Common myeloid progenitor, CD34-positive (primary cell): ENCODE results near the gene CANX.

Source experiments
- CTCF ChIA-PET: fragments of 350-600 bp; sonication (Branson Sonifier 250); formaldehyde crosslinking; loops from one replicate; lab custom pipeline; 2021; ENCODE audit warnings: antibody characterized with exemption; lab: Charles Lee
- POLR2A ChIA-PET: fragments of 350-600 bp; sonication (Branson Sonifier 250); formaldehyde crosslinking; loops from one replicate; lab custom pipeline; 2021; ENCODE audit warnings: antibody characterized with exemption; lab: Charles Lee
- DNase-seq, 3 donors: peaks; one replicate each; pipeline versions ENCODE4 v3.0.0 to v3.0.0-alpha.2; 2013
- H3K27ac ChIP-seq, 2 experiments: 1 replicate in 1 of 2; 2 replicates in 1 of 2; pipeline ENCODE4 v1.7.0; 2013; ENCODE audit warnings: inconsistent platforms in 2 of 2, low read length in 2 of 2, mild to moderate bottlenecking in 2 of 2, low read depth in 1 of 2, moderate library complexity in 1 of 2; ENCODE audit not compliant: severe bottlenecking in 2 of 2, insufficient read depth in 1 of 2, poor library complexity in 1 of 2
- H3K27me3 ChIP-seq, 5 experiments: replicated peaks in 2 of 5; 1 replicate in 3 of 5; 2 replicates in 2 of 5; pipeline versions ENCODE4 v1.6.1 to v1.7.0; 2013; ENCODE audit warnings: low read length in 4 of 5, mild to moderate bottlenecking in 2 of 5, moderate library complexity in 2 of 5, inconsistent platforms in 1 of 5; ENCODE audit not compliant: insufficient read depth in 5 of 5, control insufficient read depth in 4 of 5
- H3K36me3 ChIP-seq, 4 experiments: 1 replicate in 2 of 4; 2 replicates in 2 of 4; pipeline versions ENCODE4 v1.6.1 to v1.7.0; 2013; ENCODE audit warnings: low read length in 3 of 4, control low read depth in 1 of 4, mild to moderate bottlenecking in 1 of 4; ENCODE audit not compliant: control insufficient read depth in 4 of 4, insufficient read depth in 4 of 4
- H3K4me1 ChIP-seq, 4 experiments: 1 replicate in 3 of 4; 2 replicates in 1 of 4; pipeline versions ENCODE4 v1.6.1 to v1.7.1; 2013; ENCODE audit warnings: low read length in 3 of 4, mild to moderate bottlenecking in 3 of 4, control low read depth in 1 of 4, inconsistent platforms in 1 of 4, moderate library complexity in 1 of 4; ENCODE audit not compliant: control insufficient read depth in 4 of 4, insufficient read depth in 4 of 4; ENCODE audit errors: control extremely low read depth in 1 of 4
- H3K4me3 ChIP-seq, 7 experiments: 1 replicate in 4 of 7; 2 replicates in 3 of 7; pipeline versions ENCODE4 v1.5.1 to v1.7.0; 2013; ENCODE audit warnings: mild to moderate bottlenecking in 7 of 7, low read length in 6 of 7, moderate library complexity in 6 of 7, inconsistent platforms in 2 of 7, low read depth in 2 of 7, control low read depth in 1 of 7; ENCODE audit not compliant: insufficient read depth in 4 of 7, control insufficient read depth in 1 of 7; ENCODE audit errors: extremely low read depth in 1 of 7
- H3K9me3 ChIP-seq, 5 experiments: 1 replicate in 4 of 5; 2 replicates in 1 of 5; pipeline versions ENCODE4 v1.6.1 to v1.7.1; 2013; ENCODE audit warnings: low read length in 4 of 5, mild to moderate bottlenecking in 2 of 5, inconsistent platforms in 1 of 5, low read depth in 1 of 5, moderate library complexity in 1 of 5; ENCODE audit not compliant: control insufficient read depth in 4 of 5, insufficient read depth in 2 of 5; ENCODE audit errors: control extremely low read depth in 1 of 5
- WGBS: methylation state at CpG from one replicate; pipeline ENCODE4 v1.1.5; 2013; ENCODE audit not compliant: insufficient coverage; 5-methylcytosine and 5-hydroxymethylcytosine counted together

Gene CANX

DNA sequence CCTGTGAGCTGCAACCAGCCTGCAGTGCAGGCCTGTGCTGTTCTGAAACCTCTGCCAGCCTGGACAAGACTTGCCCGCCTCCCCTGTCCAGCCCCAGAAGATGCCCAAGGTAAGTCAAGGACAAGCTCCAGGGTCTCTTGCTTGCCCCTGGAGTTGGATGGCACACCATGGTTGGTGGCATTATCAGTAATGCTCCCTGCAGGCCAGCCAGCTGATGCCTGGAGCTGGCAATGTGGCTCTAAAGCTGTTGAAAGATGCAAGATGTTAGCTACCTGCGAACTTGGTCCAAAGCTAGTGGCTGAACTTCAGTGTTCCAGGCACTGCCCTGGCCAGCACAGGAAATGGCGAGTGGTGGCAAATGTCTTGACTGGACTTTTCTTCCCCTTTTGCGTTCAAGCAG, 81.1 kb downstream of the CANX start:
- H3K9me3 ChIP-seq, result no peaks in the 10 kb centered on the region
- WGBS, result 96% methylated on average over 4 of the region's 4 CpGs
- peaks cover 6 to 52% (median 32%) of the 10 kb centered on the region in 4 experiments for H3K36me3 ChIP-seq
- H3K27ac ChIP-seq, result no peak overlapping the region
- no peak overlapping the region for H3K4me3 ChIP-seq
- POLR2A ChIA-PET, result no interaction called here
- H3K4me1 ChIP-seq, result peaks cover 0 to 33% (median 10%) of the 10 kb centered on the region in 4 experiments
- DNase-seq, result no peak
- CTCF ChIA-PET, result interaction anchor here (1.3 to 11.8 kb wide), 3 partner anchors 13 to 134 kb away, joined by 3 to 139 read pairs (median 37); partner anchors contain the start of gene LTC4S
- no peaks in the 10 kb centered on the region for H3K27me3 ChIP-seq

DNA sequence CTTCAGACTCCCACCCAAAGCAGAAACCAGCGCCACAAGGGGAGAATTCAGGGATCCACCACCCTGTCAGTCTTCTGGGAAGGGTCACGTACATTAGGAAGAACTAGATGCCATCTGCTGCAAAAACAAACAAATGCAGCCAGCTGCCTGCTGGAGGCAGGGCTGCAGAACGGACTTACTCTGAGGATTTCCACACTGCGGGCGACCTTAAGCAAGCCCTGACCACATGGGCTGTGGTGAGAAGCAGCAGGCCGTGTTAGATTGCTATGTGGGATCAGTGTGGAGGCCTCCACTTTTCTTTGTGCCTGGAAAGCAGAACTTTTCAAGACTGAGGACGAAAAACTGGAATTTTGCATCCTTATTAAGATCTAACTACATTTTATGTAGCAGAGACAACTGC, 81.6 kb downstream of the CANX start:
- POLR2A ChIA-PET, result interaction anchor here (1.2 kb wide), 1 partner anchor 16 kb away, joined by 3 read pairs; no protein-coding TSS in a partner anchor
- Histone ChIP-seq H3K27ac (no peak overlapping the region), H3K4me3 (no peak overlapping the region), H3K36me3 (peaks cover 6 to 46% (median 28%) of the 10 kb centered on the region in 4 experiments), H3K9me3 (no peaks in the 10 kb centered on the region), H3K4me1 (peaks cover 0 to 33% (median 10%) of the 10 kb centered on the region in 4 experiments), H3K27me3 (no peaks in the 10 kb centered on the region)
- no peak for DNase-seq
- CTCF ChIA-PET, result interaction anchor here (1.3 to 11.8 kb wide), 3 partner anchors 12 to 134 kb away, joined by 3 to 139 read pairs (median 37); partner anchors contain the start of gene LTC4S
- WGBS, result 96% methylated on average over 6 of the region's 7 CpGs
